ENCODE results near the gene ITK.

The ITK gene

GRCh38 chr5:157275403-157275802, 94.8 kb downstream of the ITK start:
- H3K36me3 ChIP-seq, result peaks cover 10% of the 10 kb centered on the region; the same call in 1 of the 2 replicates
- H3K27me3 ChIP-seq (ENCODE audit: insufficient read depth, low read depth, severe bottlenecking), result no peaks in the 10 kb centered on the region
- H3K27ac ChIP-seq, result no peak overlapping the region
- no peaks in the 10 kb centered on the region for H3K9me3 ChIP-seq (ENCODE audit: severe bottlenecking)
- DNase-seq, result no peak
- no peak for TF ChIP-seq CTCF (IDR thresholded peaks at IDR 0.05; ENCODE audit: low read depth, low read length)
- H3K4me3 ChIP-seq (ENCODE audit: low read depth, low read length), result no peak overlapping the region

- DNase-seq, result no peak
- no peak overlapping the region for H3K27ac ChIP-seq
Observed at GRCh38 chr5:157278319-157279037, 97.8 kb downstream of the ITK start.

GRCh38 chr5:157279605-157280239, 99.1 kb downstream of the ITK start:
- no peak overlapping the region for H3K4me3 ChIP-seq (ENCODE audit: low read depth, low read length)
- DNase-seq, result no peak
- H3K36me3 ChIP-seq, result no peaks in the 10 kb centered on the region

More at GRCh38 chr5:157278319-157279037, 97.8 kb downstream of the ITK start:
- TF ChIP-seq CTCF (IDR thresholded peaks at IDR 0.05; ENCODE audit: low read depth, low read length), result no peak
- H3K4me3 ChIP-seq (ENCODE audit: low read depth, low read length), result no peak overlapping the region
- no peaks in the 10 kb centered on the region for H3K27me3 ChIP-seq (ENCODE audit: insufficient read depth, low read depth, severe bottlenecking)
- H3K36me3 ChIP-seq, result no peaks in the 10 kb centered on the region
- H3K9me3 ChIP-seq (ENCODE audit: severe bottlenecking), result no peaks in the 10 kb centered on the region

GRCh38 chr5:157280927-157281326, 100.3 kb downstream of the ITK start:
- Histone ChIP-seq H3K27ac (no peak overlapping the region), H3K36me3 (peaks cover 4% of the 10 kb centered on the region; the same call in 1 of the 2 replicates), H3K9me3 (ENCODE audit: severe bottlenecking) (no peaks in the 10 kb centered on the region), H3K4me3 (ENCODE audit: low read depth, low read length) (no peak overlapping the region), H3K27me3 (ENCODE audit: insufficient read depth, low read depth, severe bottlenecking) (no peaks in the 10 kb centered on the region)
- no peak for DNase-seq
- TF ChIP-seq CTCF (IDR thresholded peaks at IDR 0.05; ENCODE audit: low read depth, low read length), result no peak

More at GRCh38 chr5:157279605-157280239, 99.1 kb downstream of the ITK start:
- no peak overlapping the region for H3K27ac ChIP-seq
- TF ChIP-seq CTCF (IDR thresholded peaks at IDR 0.05; ENCODE audit: low read depth, low read length), result no peak
- no peaks in the 10 kb centered on the region for H3K27me3 ChIP-seq (ENCODE audit: insufficient read depth, low read depth, severe bottlenecking)
- H3K9me3 ChIP-seq (ENCODE audit: severe bottlenecking), result no peaks in the 10 kb centered on the region

- no peak for TF ChIP-seq CTCF (IDR thresholded peaks at IDR 0.05; ENCODE audit: low read depth, low read length)
- Histone ChIP-seq H3K36me3 (peaks cover 10% of the 10 kb centered on the region), H3K27me3 (ENCODE audit: insufficient read depth, low read depth, severe bottlenecking) (no peaks in the 10 kb centered on the region), H3K27ac (no peak overlapping the region), H3K4me3 (ENCODE audit: low read depth, low read length) (no peak overlapping the region), H3K9me3 (ENCODE audit: severe bottlenecking) (no peaks in the 10 kb centered on the region)
- DNase-seq, result no peak
Observed at GRCh38 chr5:157282150-157282549, 101.5 kb downstream of the ITK start.
